A549 (cell line): ENCODE data around the gene CCDC34. TPM values are rescaled to one million over a fixed set of nuclear protein-coding genes. Genes with fewer than 3 reads are reported as not detected.

Experiments used
- ATAC-seq, 2 experiments: fragments of 200-7000 bp in 1 of 2; fragments of >200 bp in 1 of 2; cut with Nextera tagmentation in 1 of 2; cut with Tn5 transposase in 1 of 2; 3 replicates each; pipeline versions ENCODE4 v1.8.0 to v1.9.1; 2018 to 2020; ENCODE audit warnings: mild to moderate bottlenecking in 1 of 2, moderate library complexity in 1 of 2
- CTCF ChIA-PET: fragments of 300-600 bp; sonication (Branson Sonifier 250); formaldehyde crosslinking; extraction: SDS; loops from one replicate; lab custom pipeline; 2021; ENCODE audit warnings: antibody characterized with exemption, inconsistent platforms; lab: Yijun Ruan, JAX
- POLR2A ChIA-PET: fragments of 350-600 bp; formaldehyde crosslinking; extraction: SDS; loops from one replicate; lab custom pipeline; 2021; ENCODE audit warnings: antibody characterized with exemption, inconsistent platforms; lab: Yijun Ruan, JAX
- DNase-seq, 2 experiments: peaks; one replicate each; pipeline versions ENCODE4 v3.0.0 to v3.0.0-alpha.2; 2011 to 2016; ENCODE audit warnings: low read depth in 1 of 2, low spot score in 1 of 2
- FAIRE-seq: peaks from 2 replicates; lab custom pipeline; 2011; peaks lifted over from hg19 to GRCh38; lab: Jason Lieb, UNC
- H3K27ac ChIP-seq, 2 experiments: fragments of >200 bp; sonication (Bioruptor Twin); formaldehyde crosslinking; 3 replicates each; pipeline ENCODE4 v1.5.1; 2016 to 2017
- H3K4me1 ChIP-seq: fragments of >200 bp; sonication (Bioruptor Twin); formaldehyde crosslinking; 3 replicates; pipeline ENCODE4 v1.6.1; 2016
- H3K4me2 ChIP-seq: fragments of >200 bp; sonication (Bioruptor Twin); formaldehyde crosslinking; 3 replicates; pipeline ENCODE4 v1.6.1; 2016
- H3K4me3 ChIP-seq: fragments of >200 bp; sonication (Bioruptor Twin); formaldehyde crosslinking; 3 replicates; pipeline ENCODE4 v1.5.1; 2016
- H3K9me3 ChIP-seq: fragments of >200 bp; sonication (Bioruptor Twin); formaldehyde crosslinking; 3 replicates; pipeline ENCODE4 v1.6.1; 2016
- CBX2 ChIP-seq: fragments of 200-600 bp; sonication (generic); IDR thresholded peaks from 2 replicates; pipeline ENCODE4 v1.6.1; 2016; ENCODE audit warnings: low read depth, mild to moderate bottlenecking, borderline replicate concordance
- CBX8 ChIP-seq: fragments of 200-600 bp; sonication (generic); IDR thresholded peaks from 2 replicates; pipeline ENCODE4 v1.6.1; 2016
- CEBPB ChIP-seq, 2 experiments: fragments of >200 bp in 1 of 2; sonication (Bioruptor Twin) in 1 of 2; formaldehyde crosslinking in 1 of 2; IDR thresholded peaks; 2 replicates each; pipeline ENCODE4 v1.6.1; 2012 to 2016
- CTCF ChIP-seq: fragments of >200 bp; sonication (Bioruptor Twin); formaldehyde crosslinking; IDR thresholded peaks from 3 replicates; pipeline ENCODE4 v1.5.1; 2016
- EHF ChIP-seq: fragments of 250-450 bp; sonication (Bioruptor Pico); IDR thresholded peaks from 2 replicates; pipeline ENCODE4 v1.5.0; 2020; ENCODE audit warnings: mild to moderate bottlenecking
- EHMT2 ChIP-seq: fragments of 200-600 bp; sonication (generic); IDR thresholded peaks from 2 replicates; pipeline ENCODE4 v1.6.1; 2016; ENCODE audit warnings: antibody characterized with exemption, low read depth, mild to moderate bottlenecking, moderate library complexity
- ELK1 ChIP-seq: fragments of 150-350 bp; IDR thresholded peaks from 2 replicates; pipeline ENCODE4 v1.6.1; 2014; ENCODE audit warnings: low read depth, mild to moderate bottlenecking, low read length
- ESRRA ChIP-seq: fragments of 150-350 bp; IDR thresholded peaks from 2 replicates; pipeline ENCODE4 v1.6.1; 2014; ENCODE audit warnings: mild to moderate bottlenecking, low read length, borderline replicate concordance
- HEYL ChIP-seq: fragments of 250-450 bp; sonication (Bioruptor Pico); IDR thresholded peaks from 2 replicates; pipeline ENCODE4 v1.8.0; 2021; ENCODE audit warnings: mild to moderate bottlenecking, moderate library complexity
- HOXA7 ChIP-seq: fragments of 250-450 bp; sonication (Bioruptor Pico); IDR thresholded peaks from 2 replicates; pipeline ENCODE4 v1.5.0; 2020; ENCODE audit warnings: mild to moderate bottlenecking, moderate library complexity
- HOXB13 ChIP-seq: fragments of 250-450 bp; sonication (Bioruptor Pico); IDR thresholded peaks from 2 replicates; pipeline ENCODE4 v1.5.0; 2020; ENCODE audit warnings: low read depth, mild to moderate bottlenecking, moderate library complexity
- MAZ ChIP-seq: fragments of 150-350 bp; IDR thresholded peaks from 2 replicates; pipeline ENCODE4 v1.6.1; 2014; ENCODE audit warnings: antibody characterized with exemption, low read depth, low read length, borderline replicate concordance
- NFE2L2 ChIP-seq: fragments of 150-350 bp; conservative IDR thresholded peaks from 2 replicates; pipeline ENCODE4 v1.6.1; 2014; ENCODE audit warnings: low read length
- PHF8 ChIP-seq: fragments of 200-600 bp; sonication (generic); IDR thresholded peaks from 2 replicates; pipeline ENCODE4 v1.6.1; 2016; ENCODE audit warnings: low read depth, mild to moderate bottlenecking, antibody characterized with exemption, moderate library complexity, borderline replicate concordance
- POLR2AphosphoS2 ChIP-seq: conservative IDR thresholded peaks from 2 replicates; pipeline ENCODE4 v1.6.1; 2012; ENCODE audit warnings: low read length, improper control_type of control experiment, inconsistent platforms
- RAD21 ChIP-seq, 2 experiments: fragments of >200 bp in 1 of 2; sonication (Bioruptor Twin) in 1 of 2; formaldehyde crosslinking in 1 of 2; IDR thresholded peaks in 1 of 2; conservative IDR thresholded peaks in 1 of 2; 2 replicates in 1 of 2; 3 replicates in 1 of 2; pipeline ENCODE4 v1.6.1; 2012 to 2018; ENCODE audit warnings: inconsistent platforms in 1 of 2
- RARB ChIP-seq: fragments of 250-450 bp; sonication (Bioruptor Pico); IDR thresholded peaks from 2 replicates; pipeline ENCODE4 v1.8.0; 2021; ENCODE audit warnings: mild to moderate bottlenecking, moderate library complexity
- REST ChIP-seq: fragments of 200-600 bp; sonication (generic); IDR thresholded peaks from 2 replicates; pipeline ENCODE4 v1.6.1; 2016; ENCODE audit warnings: antibody characterized with exemption, mild to moderate bottlenecking, moderate library complexity
- TFCP2L1 ChIP-seq: fragments of 250-450 bp; sonication (Bioruptor Pico); IDR thresholded peaks from 2 replicates; pipeline ENCODE4 v1.5.0; 2021; ENCODE audit warnings: mild to moderate bottlenecking
- WGBS: methylation state at CpG from one replicate; pipeline ENCODE4 v1.1.6; 2017; ENCODE audit errors: missing lambda C conversion rate; 5-methylcytosine and 5-hydroxymethylcytosine counted together
- polyA plus RNA-seq, 4 experiments: library from polyadenylated mRNA; depleted of rRNA in 3 of 4; stranded (reverse); fragments of >200 nt; fragmentation: RNase III in 1 of 4; extraction: RNeasy Plus Mini Kit Qiagen cat#74134 plus additional on column Dnase treatment in 1 of 4; gene quantifications; 2 replicates in 3 of 4; 3 replicates in 1 of 4; pipeline ENCODE4 v1.2.3, GENCODE V29; 2011 to 2017

The CCDC34 gene
- polyA plus RNA-seq, 2 of the 4 experiments (the other 2 are of a cell fraction) = 32.0 to 35.9 TPM

GRCh38 chr11:27375370-27375769, 12.4 kb upstream of the CCDC34 start:
- DNase-seq = no peak
- TF ChIP-seq RAD21 (conservative IDR thresholded peaks at IDR 0.05 in 1 of 2, IDR thresholded peaks at IDR 0.05 in 1 of 2) (no peak), HOXA7 (CRISPR knock-in tag) (no peak), ELK1 (no peak), ESRRA (no peak), REST (no peak), CBX2 (no peak), EHMT2 (no peak), RARB (no peak), CEBPB (IDR thresholded peaks at IDR 0.05) (no peak), POLR2AphosphoS2 (no peak), NFE2L2 (no peak), TFCP2L1 (CRISPR knock-in tag) (no peak), HOXB13 (no peak)
- Histone ChIP-seq H3K4me3 (no peak overlapping the region), H3K27ac (no peak overlapping the region), H3K9me3 (no peaks in the 10 kb centered on the region), H3K4me2 (no peak overlapping the region; the same call in 2 of the 3 replicates), H3K4me1 (peaks cover 40% of the 10 kb centered on the region)
- ATAC-seq = no peak; a peak in 1 of 6 replicates
- CTCF ChIA-PET = interaction anchor here (0.6 to 1.6 kb wide), 9 partner anchors 8 to 807 kb away, joined by 3 to 4 read pairs (median 3); partner anchors contain the start of gene CCDC34
- POLR2A ChIA-PET = no interaction called here
- 78% methylated on average over 2 of the region's 2 CpGs for WGBS
- no peak for FAIRE-seq

- ChIA-PET CTCF (interaction anchor here (1.1 to 1.6 kb wide), 5 partner anchors 7 to 215 kb away, joined by 3 to 4 read pairs (median 3); no protein-coding TSS in a partner anchor), POLR2A (interaction anchor here (1.2 kb wide), 1 partner anchor 11 kb away, joined by 4 read pairs; the partner anchor contains the start of gene CCDC34)
- ATAC-seq (peak in 1 of 2 experiments; percentile 16; a peak in 1 of 6 replicates), FAIRE-seq (no peak), DNase-seq (no peak)
- H3K4me2 ChIP-seq = peak overlapping the region; percentile 48
- peaks cover 34% of the 10 kb centered on the region for H3K4me1 ChIP-seq
- H3K27ac ChIP-seq = peak overlapping the region in 1 of 2 experiments; percentile 28; a peak in 3 of 6 replicates
- H3K9me3 ChIP-seq = no peaks in the 10 kb centered on the region
- TF ChIP-seq CBX2 = no peak
- no peak for TF ChIP-seq PHF8
- TF ChIP-seq CBX8 = no peak
- no peak for TF ChIP-seq EHF (CRISPR knock-in tag)
- no peak for TF ChIP-seq CTCF
- TF ChIP-seq HEYL (CRISPR knock-in tag) = no peak
- TF ChIP-seq MAZ = no peak
- TF ChIP-seq HOXA7 (CRISPR knock-in tag) = no peak
- H3K4me3 ChIP-seq = no peak overlapping the region
- 38% methylated on average over 6 of the region's 6 CpGs for WGBS
Measured at GRCh38 chr11:27373856-27374602, 11.0 kb upstream of the CCDC34 start.
